GM19372 (cell line): ENCODE data around the gene TTC28.

Source experiments
- ATAC-seq: cut with Tn5 transposase; IDR thresholded peaks from one replicate; pipeline ENCODE4 v1.9.1; 2021; ENCODE audit warnings: mild to moderate bottlenecking, low read depth, moderate library complexity; ENCODE audit not compliant: unreplicated experiment

Gene TTC28

GRCh38 chr22:28002181-28002700 lies 677.4 kb downstream of the TTC28 start:
- no peak for ATAC-seq

GRCh38 chr22:28001171-28001835 lies 678.3 kb downstream of the TTC28 start:
- no peak for ATAC-seq

- no peak for ATAC-seq
Observed at GRCh38 chr22:28000361-28000760, 679.3 kb downstream of the TTC28 start.

- ATAC-seq = no peak
Observed at GRCh38 chr22:27999876-28000275, 679.8 kb downstream of the TTC28 start.

- no peak for ATAC-seq
Observed at GRCh38 chr22:27998511-27999410, 680.9 kb downstream of the TTC28 start.

GRCh38 chr22:27997538-27997937 lies 682.1 kb downstream of the TTC28 start:
- ATAC-seq = no peak

- no peak for ATAC-seq
Observed at GRCh38 chr22:27996981-27997380, 682.7 kb downstream of the TTC28 start.

GRCh38 chr22:27996529-27996925 lies 683.1 kb downstream of the TTC28 start:
- no peak for ATAC-seq

- ATAC-seq = no peak
Observed at GRCh38 chr22:27995801-27996528, 683.7 kb downstream of the TTC28 start.

GRCh38 chr22:27994481-27995331 lies 684.9 kb downstream of the TTC28 start:
- no peak for ATAC-seq

- ATAC-seq = no peak
Observed at GRCh38 chr22:27993774-27994350, 685.8 kb downstream of the TTC28 start.

- no peak for ATAC-seq
Observed at GRCh38 chr22:27993201-27993635, 686.4 kb downstream of the TTC28 start.

GRCh38 chr22:27992294-27993165 lies 687.1 kb downstream of the TTC28 start:
- no peak for ATAC-seq

GRCh38 chr22:27991586-27992293 lies 687.9 kb downstream of the TTC28 start:
- ATAC-seq = no peak

GRCh38 chr22:27990879-27991278 lies 688.8 kb downstream of the TTC28 start:
- no peak for ATAC-seq

GRCh38 chr22:27990451-27990840 lies 689.2 kb downstream of the TTC28 start:
- no peak for ATAC-seq

- no peak for ATAC-seq
Observed at GRCh38 chr22:27989758-27990450, 689.7 kb downstream of the TTC28 start.
